Iris pigment epithelial cell (primary cell): ENCODE measurements around the gene RAB4B.
"Not testable (repeated sequence)": the region's sequence is repeated elsewhere in the genome, so short reads cannot be mapped to it uniquely, and the experiment has no call there.

ENCODE experiments used
- DNase-seq: peaks from one replicate; pipeline ENCODE4 v3.0.0-alpha.2; 2011; ENCODE audit warnings: low read depth

The RAB4B gene

DNA sequence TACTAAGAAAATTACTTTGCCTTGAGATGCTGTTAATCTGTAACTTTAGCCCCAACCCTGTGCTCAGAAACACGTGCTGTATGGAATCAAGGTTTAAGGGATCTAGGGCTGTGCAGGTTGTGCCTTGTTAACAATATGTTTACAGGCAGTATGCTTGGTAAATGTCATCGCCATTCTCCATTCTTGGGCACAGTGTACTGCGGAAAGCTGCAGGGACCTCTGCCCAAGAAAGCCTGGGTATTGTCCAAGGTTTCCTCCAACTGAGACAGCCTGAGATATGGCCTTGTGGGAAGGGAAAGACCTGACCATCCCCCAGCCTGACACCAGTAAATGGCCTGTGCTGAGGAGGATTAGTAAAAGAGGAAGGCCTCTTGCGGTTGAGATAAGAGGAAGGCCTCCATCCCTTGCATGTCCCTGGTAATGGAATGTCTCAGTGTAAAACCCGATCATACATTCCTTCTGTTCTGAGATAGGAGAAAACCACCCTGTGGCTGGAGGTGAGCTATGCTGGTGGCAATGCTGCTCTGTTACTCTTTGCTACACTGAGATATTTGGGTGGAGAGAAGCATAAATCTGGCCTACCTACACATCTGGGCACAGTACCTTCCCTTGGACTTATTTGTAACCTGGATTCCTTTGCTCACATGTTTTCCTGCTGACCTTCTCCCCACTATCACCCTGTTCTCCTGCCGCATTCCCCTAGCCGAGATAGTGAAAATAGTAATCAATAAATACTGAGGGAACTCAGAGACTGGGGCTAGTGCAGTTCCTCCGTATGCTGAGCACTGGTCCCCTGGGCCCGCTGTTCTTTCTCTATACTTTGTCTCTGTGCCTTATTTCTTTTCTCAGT is 44.9 kb downstream of the RAB4B start:
- DNase-seq = peak; percentile 64

DNA sequence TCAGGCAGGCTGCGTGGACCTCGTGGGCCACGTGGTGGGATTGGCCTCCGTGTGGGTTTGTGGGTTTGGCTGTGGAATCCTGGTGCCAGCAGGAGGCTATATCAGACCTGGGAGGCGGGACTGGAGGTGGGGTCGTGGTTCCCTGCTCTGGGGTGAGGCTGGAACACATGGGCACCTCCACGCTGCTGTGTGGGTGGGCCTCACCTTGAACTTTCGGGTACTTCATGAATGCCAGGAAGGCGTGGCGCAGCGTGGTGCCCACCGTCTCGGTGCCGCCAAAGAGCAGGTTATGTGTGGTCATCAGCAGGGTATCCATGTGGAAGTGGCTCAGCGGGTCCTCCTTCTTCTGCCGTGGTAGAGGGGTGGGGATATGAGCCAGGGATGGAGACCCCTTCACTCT is 46.9 kb downstream of the RAB4B start:
- DNase-seq = not testable (repeated sequence)

DNA sequence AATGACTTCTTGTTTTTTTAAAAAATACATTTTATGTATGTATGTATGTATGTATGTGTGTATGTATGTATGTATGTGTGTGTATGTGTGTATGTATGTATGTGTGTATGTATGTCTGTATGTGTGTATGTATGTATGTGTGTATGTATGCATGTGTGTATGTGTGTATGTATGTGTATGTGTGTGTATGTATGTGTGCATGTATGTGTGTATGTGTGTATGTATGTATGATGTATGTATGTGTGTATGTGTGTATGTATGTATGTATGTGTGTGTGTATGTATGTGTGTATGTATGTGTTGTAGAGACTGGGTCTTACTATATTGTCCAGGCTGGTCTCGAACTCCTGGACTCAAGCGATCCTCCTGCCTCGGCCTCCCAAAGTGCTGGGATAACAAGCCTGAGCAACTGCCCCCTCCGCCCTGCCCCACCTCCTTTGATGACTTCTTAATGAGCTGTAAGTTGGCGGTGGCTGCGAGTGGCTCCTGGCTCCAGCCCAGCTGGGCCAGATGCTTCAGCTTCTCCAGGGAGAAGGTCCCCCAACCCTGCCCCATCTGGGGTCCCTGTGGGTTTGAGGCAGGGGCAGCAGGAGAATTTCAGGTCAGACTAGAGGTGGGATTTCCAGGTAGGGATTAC is 47.5 kb downstream of the RAB4B start:
- not testable (repeated sequence) for DNase-seq

DNA sequence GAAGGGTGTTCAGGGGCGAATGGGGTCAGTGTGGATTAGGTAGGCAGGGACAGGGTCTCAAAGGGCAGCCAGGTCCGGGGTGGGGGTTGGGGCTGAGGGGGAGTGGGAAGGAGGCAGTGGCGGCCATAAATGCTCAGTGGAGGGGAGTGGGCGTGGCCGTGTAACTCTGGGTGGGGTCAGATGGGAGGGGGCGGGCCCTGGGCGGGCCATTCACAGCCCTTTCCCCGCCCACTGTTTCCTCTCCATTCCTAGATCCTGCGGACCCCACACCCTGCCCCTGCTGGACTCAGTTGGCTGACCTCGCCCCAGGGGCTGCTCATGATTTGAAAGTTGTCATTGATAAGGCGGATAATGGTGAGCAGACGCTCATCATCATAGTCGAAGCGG is 48.3 kb downstream of the RAB4B start:
- DNase-seq = not testable (repeated sequence)

DNA sequence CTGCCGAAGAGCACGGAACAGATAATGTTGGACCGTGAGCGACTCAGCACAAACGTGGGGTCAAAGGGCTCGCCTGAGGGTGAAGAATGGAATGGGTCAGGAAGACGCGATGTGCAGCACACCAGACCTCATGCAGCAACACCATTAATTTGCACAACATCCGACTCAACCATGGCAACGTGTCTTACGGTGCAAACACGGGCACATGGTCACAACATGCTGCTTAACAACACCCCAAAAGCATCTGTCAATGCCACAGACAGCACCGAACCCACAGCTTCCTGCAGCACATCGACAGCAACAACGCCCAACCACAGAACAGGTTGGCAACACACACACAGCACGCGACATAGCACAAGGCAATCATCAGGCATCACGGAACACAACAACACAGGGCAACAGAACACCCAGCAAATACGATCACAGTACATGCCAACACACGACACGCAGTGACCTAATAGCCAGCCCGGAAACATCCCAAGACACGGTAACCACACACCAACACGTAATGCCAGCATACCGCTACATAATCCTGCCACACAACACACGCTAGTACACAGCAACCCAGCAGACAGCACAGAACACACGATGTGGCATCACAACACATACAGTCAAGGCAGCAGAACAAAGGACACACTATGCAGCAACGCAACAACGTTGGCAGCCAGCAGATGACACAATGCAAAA is 48.8 kb downstream of the RAB4B start:
- not testable (repeated sequence) for DNase-seq

DNA sequence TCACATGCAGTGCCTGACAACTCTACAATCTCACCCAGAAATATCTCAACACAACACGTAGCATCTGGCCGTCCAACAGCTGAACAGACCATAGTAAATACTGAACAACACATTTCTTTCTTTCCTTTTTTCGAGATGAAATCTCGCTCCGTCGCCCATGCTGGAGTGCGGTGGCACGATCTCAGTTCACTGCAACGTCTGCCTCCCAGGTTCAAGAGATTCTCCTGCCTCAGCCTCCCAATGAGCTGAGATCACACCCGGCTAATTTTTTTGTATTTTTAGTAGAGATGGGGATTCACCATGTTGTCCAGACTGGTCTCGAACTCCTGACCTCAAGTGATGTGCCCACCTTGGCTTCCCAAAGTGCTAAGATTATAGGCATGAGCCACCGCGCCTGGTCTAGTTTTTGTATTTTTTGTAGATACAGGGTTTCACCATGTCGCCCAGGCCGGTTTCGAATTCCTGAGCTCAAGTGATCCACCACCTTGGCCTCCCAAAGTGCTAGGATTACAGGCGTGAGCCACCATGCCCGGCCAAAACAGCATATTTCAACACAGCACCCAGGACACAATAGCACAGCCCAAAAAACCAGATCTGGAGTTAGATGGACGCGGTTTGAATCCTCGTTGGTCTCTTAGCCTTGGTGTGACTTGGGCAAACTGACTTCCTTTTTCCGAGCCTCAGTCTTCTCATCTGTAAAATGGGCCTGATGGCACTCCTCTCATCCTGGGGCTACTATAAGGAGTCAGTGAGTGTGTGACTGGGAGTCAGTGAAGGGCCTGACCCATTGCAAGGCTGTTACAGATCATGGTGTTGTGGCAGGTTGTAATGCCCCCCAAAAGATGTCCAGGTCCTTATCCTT is 49.6 kb downstream of the RAB4B start:
- DNase-seq = no peak

DNA sequence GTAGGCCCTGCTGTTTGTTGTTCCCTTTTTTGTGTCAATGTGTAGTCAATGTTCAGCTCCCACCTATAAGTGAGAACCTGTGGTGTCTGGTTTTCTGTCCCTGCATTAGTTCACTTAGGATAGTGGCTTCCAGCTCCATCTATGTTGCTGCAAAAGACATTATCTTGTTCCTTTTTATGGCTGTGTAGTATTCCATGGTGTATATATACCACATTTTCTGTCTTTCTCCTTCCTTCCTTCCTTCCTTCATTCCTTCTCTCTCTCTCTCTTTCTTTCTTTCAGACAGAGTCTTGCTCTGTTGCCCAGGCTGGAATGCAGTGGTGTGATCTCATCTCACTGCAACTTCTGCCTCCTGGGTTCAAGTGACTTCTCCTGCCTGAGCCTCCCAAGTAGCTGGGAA is 51.2 kb downstream of the RAB4B start:
- DNase-seq = no peak

DNA sequence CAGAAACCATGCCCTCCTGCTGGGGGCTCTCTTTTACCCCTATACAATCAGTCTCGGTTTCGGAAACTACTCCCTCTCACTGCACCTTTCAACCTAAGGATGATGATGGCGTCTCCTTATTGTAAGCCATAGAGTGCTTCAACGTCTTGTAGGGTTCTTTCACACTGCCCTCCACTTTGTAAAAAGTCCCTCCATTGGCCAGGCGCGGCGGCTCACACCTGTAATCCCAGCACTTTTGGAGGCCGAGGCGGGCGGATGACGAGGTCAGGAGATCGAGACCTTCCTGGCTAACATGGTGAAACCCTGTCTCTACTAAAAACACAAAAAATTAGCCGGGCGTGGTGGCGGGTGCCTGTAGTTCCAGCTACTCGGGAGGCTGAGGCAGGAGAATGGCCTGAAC is 52.7 kb downstream of the RAB4B start:
- DNase-seq = not testable (repeated sequence)

DNA sequence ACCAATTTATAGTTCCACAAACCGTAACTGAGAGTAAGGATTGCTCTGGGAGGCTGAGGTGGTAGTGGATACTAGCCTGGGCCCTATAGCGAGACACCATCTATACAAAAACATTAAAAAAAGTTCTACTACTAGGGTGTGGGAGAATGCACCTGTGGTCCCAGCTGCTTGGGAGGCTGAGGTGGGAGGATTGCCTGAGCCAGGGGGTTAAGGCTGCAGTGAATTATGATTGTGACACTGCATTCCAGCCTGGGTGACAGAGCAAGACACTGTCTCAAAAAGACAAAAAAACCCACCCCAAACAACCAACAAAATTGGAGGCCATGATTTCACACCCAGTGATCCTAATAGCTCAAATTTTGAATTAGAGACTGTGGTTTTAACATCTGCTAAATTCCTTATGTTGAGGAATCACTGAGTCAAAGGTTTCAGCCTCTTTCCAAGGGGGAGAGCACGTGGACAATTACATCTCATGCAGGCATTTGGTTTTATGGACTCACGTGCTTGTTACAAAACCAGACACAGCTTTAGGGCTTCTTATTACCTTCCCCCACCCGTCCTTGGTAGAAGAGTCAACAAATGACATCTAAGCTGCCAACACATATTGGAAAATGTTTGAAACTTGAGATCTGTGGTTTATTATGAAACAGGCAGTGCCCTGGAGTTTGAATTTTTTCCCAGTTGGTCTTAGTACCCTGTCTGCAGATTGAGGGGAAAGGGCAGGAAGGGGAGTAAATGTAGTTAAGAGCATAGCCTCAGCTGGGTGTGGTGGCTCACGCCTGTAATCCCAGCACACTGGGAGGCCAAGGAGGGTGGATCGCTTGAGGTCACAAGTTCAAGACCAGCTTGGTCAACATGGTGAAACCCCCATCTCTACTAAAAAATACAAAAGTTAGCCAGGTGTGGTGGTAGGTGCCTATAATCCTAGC is 53.7 kb downstream of the RAB4B start:
- peak; percentile 95 for DNase-seq

DNA sequence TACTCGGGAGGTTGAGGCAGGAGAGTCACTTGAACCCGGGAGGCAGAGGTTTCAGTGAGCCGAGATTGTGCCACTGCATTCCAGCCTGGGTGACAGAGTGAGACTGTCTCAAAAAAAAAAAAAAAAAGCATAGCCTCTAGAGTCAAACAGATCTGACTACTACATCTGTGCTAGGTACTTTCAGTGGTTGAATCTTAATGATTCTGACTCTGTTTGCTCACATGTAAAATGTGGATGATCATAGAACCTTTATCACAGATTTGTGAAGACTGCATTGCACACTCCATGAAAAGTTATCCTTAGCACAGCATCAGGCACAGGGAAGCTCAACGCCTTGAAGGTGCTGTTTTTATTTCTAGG is 54.4 kb downstream of the RAB4B start:
- DNase-seq = not testable (repeated sequence)

DNA sequence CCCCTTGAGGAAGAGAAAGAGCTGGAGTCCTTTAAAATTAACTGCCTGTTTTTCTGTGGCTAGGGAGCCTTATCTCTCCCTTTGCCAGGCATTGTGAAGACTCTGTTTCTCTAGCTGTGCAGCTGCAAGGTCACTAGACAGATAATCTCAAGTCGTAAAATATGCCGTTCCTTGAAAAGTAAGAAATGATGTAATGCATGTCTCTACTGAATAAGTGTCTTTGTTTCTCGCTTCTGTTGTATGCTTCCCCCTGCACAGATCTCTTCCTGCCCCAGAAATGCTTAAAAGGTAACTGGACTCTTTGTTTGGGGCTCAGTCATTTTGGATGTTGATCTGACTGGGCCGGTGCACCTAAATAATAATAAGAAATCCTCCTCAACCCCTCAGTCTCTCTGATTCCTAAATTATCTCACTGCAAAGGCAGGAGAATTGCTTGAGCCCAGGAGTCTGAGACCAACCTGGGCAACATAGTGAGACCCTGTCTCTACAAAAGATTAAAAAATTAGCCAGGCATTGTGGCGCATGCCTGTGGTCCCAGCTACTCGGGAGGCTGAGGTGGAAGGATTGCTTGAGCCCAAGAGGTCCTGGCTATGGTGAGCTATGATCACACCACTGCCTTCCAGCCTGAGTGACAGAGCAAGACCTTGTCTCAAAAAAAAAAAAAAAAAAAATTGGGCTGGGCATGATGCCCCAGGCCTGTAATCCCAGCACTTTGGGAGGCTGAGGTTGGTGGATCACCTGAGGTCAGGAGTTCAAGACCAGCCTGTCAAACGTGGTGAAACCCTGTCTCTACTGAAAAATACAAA is 55.9 kb downstream of the RAB4B start:
- DNase-seq = not testable (repeated sequence)

DNA sequence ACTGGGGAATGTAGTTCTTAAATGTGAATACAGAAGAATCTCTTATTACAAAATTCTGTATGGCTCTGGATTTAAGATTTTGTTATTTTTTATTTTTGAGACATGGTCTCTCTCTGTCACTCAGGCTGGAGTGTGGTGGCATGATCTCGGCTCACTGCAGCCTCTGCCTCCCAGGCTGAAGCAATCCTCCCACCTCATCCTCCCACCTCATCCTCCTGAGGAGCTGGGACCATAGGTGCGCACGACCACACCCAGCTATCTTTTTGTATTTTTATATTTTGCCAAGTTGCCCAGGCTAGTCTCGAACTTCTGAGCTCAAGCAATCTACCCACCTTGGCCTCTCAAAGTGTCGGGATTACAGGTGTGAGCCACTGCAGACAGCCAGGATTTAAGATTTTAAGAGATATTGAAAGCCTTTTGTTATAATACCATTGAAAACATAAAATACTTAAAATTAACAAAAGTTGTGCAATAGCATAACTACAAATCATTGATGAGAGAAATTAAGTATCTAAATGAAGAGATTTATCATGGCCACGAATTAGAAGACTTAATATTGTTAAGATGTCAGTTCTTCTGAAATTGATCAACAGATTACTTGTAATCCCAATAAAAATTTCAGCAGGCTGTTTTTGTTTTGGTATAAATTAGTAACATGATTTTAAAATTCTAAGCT is 58.8 kb downstream of the RAB4B start:
- DNase-seq = no peak

DNA sequence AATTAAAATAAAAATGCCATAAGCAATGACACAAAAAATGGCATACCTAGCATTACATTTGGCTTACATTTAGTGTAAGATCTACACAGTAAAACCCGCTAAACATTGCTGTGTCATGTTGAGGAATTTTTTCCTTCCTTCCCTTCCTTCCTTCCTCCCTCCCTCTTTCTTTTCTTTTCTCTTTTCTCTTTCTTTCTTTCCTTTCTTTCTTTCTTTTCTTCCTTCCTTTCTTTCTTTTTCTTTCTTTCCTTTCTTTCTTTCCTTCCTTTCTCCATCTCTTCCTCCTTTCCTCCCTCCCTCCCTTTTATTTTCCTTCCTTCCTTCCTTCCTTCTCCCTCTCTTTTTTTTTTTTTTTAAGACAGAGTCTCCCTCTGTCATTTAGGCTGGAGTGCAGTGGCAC is 60.4 kb downstream of the RAB4B start:
- DNase-seq = not testable (repeated sequence)

DNA sequence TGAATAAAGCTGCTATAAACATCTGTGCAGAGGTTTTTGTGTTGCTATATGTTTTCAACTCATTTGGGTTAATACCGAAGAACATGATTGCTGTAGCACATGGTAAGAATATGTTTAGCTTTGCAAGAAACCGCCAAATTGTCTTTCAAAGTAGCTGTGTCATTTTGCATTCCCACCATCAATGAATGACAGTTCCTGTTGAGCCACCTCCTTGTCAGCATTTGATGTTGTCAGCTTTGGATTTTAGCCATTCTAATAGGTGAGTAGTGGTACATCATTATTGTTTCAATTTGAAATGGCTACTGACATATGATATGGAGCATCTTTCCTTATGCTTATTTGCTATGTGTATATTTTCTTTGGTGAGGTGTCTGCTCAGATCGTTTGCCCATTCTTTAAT is 64.0 kb downstream of the RAB4B start:
- DNase-seq = not testable (repeated sequence)

DNA sequence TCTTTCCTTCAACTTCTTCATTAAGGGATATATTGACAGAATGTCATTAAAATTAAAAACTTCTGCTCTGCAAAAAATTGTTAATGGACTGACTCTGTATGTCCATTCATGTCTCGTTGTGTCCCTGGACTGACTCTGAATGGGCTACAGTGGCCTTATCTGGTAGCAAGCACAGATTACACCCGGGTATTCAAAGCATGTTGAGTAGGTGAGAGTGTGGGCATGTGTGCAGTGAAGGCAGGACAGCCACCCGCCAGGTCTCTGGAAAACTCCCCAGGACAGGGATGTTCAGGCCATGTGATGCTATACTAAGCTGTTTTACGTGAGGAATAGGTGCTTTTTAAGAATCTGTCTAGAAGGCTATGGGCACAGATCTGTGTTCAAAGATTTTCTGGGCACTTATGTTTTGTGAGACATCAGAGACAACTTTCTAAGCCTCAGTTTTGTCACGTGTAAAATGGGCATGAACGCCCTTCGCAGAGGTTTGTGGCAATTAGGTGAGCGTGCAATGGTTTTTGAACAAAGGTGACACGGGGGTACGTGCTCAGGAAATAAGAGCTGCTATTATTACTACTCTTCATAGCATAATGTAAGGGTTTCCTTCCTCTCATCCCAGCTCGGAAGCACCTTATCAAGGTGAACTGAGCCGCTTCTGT is 65.1 kb downstream of the RAB4B start:
- not testable (repeated sequence) for DNase-seq

DNA sequence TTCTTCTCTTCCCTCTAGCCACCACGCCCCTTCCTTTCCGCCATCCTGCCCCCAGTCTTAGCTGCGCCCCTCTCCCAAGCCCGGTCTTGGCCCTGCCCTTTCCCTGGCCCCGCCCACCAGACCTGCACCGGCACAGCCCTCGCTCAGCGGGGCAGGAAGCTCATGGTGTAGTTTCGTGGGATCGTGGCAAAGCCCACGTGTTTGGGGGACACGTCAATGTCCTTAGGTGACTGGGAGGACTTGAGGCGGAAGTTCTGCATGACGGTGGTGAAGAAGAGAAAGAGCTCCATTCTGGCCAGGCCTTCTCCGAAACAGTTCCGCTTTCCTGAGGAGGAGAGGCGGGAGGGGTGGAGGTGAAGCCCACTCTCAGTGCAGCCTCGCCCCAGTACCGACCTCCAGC is 65.6 kb downstream of the RAB4B start:
- not testable (repeated sequence) for DNase-seq
